Sciatic nerve (tissue), 2 donors: ENCODE measurements around the gene PTPRJ. TPM values are rescaled to one million over a fixed set of nuclear protein-coding genes. Genes with fewer than 3 reads are reported as not detected.
"Not testable (repeated sequence)": the region's sequence is repeated elsewhere in the genome, so short reads cannot be mapped to it uniquely, and the experiment has no call there.

Source experiments
- ATAC-seq: fragments of 200-7000 bp; cut with Tn5 transposase; one replicate; pipeline ENCODE4 v1.9.1; 2020; ENCODE audit warnings: mild to moderate bottlenecking, moderate library complexity
- DNase-seq: peaks from one replicate; pipeline ENCODE4 v3.0.0-alpha.2; 2020; ENCODE audit warnings: low spot score
- intact Hi-C: fragments of 100-400 bp; cut with DNase I; formaldehyde crosslinking; loops from one replicate; pipeline ENCODE4 v1.14.2; 2022
- total RNA-seq: library from RNA; stranded (reverse); fragmentation: NEBNext Ultra II Directional; extraction: Animal tissue kit (Norgen Biotek cat#: 25700); gene quantifications from one replicate; pipeline ENCODE4 v1.2.1, GENCODE V29; 2021
- donor health status: DM: no; HTN: no; CAD: no.
- donor health status: DM: no; HTN: no; CAD: no.

PTPRJ gene
- total RNA-seq, 1 donor from 2014 or later: 35.1 TPM

DNA sequence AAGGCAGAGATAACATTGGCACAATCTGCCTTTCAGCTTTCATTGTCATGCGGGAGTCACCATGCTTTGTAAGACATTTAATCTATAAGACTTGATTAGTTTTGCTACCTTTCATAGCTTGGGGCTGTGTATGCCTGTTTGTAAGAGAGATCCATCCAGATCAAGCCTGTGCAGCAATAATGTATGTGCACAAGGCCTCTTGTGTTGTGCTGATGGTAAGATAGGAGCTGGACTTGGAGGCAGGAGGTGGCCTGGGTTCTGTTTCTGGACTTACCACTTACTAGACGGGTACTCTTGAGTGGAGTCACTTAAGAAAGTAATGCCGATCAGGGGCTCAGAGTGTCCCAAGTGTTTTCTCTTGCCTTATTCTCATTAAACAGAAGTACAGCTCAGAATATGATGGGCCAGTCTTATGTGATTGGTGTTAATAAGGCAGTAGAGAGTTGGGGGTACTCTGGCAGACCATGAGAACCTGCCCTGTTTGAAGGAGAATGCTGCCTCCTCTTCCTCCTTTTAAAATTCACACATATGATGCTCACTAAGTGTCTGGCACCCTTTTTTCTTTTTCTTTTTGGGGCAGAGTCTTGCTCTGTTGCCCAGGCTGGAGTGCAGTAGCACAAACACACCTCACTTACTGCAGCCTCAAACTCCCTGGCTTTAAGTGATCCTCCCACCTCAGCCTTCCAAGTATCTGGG lies 30.9 kb downstream of the PTPRJ start:
- no peak for ATAC-seq
- intact Hi-C loops: no loop called here
- DNase-seq: no peak

DNA sequence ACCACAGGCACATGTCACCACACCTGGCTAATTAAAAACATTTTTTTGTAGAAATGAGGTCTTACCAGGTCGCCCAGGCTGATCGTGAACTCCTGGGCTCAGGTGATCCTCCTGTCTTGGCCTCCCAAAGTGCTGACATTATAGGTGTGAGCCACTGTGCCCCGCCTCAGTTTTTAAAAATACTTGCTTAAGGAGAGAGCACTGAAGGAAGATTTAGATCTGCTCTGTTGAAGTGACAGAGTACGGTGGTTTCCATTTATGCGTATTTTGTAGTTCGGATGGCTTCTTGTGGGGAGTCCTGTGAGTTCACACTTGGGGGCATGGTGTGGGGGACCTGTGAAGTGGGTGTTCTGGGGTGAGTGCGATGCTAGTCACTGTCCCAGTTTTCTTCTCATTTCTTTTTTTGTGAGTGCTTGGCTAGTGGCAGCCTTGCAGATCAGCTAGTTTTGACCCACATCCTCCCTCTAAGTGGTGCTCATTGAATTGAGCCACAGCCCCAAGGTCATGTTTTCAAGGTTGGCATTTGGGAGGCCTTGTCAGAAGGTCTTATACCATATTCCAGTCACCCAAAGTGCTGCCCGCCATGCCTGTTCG lies 31.5 kb downstream of the PTPRJ start:
- intact Hi-C loops: no loop called here
- DNase-seq: no peak
- no peak for ATAC-seq

DNA sequence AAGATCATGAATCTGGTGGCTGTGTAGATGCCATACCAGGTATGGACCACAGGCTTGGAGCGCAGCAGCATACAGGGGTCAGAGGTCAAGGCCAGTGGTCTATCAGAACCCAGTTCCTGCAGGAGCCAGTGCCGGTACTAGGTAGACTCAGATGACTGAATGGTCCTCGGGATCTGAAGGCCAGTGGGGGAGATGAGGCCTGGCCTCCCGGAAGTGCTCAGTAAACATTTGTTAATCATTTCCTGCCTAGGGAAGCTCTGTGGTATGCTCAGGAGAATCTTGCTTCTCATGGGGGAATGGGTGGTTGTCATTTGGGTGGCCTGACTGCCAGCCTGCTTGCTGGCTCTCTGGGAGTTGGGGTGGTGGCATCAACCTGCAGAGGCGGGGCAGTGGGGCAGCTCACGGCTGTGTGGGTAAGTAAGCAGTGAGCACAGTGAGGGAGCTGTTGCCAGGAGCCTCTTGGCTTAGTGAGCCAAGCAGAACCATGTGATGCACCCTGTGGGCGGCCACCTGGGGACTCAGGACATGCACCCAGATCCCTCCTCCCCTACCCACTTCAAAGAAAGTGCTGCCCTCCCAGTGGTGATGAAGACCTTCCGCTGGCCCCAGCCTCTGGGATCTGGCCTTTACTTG lies 33.0 kb downstream of the PTPRJ start:
- ATAC-seq (peak; percentile 28), DNase-seq (no peak)
- intact Hi-C loops: no loop called here

DNA sequence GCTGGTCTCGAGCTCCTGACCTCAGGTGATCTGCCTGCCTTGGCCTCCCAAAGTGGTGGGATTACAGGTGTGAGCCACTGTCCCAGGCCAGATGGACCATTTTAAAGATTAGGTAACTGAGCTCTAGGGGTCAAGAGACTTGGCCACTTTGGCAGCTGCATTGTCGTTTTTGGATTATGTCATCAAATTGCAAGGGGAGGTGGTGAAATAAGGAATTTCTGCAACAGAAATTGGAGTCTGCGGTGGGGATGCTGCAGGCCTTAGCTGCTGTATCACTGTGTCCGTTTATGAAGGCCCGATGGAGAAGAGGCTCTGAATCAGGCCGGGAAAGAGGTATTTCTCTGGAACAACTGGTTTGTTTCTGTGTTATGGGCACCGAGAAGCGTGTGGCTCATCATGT lies 34.6 kb downstream of the PTPRJ start:
- no peak for DNase-seq
- intact Hi-C loops: no loop called here
- no peak for ATAC-seq

DNA sequence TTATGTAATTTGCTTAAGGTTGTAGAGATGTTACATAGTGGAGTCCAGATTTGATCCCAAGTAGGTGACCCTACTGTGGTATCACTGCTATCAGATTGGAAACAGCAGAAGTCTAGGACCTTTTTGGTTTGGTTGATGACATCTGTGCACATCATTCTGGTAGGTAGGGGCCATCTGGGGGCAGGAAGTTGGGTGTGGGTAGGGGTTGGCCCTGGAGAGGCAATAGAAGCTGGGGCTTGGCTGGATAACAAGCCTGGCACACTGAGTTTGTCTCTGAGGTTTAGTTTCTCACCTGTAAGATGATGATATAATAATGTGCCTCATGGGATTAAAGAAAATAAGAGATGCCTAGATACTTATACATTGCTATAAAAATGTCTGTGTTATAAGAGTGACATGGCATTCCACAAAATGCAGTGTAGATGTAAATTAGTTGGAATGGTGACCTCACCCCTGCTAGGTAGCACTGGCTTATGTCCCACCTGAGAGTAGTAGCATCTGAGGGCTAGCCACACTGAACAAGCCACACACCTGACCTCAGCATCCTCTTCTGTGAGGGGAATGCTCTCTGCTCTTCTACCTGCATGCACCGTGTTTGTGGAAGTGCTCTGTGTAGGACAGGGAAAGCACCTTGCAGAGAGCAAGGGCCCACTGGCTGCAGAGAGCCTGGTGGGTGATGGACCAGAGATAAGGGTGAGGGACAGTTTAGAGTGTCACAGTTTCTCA lies 36.9 kb downstream of the PTPRJ start:
- intact Hi-C loops: no loop called here
- ATAC-seq (no peak), DNase-seq (no peak)

DNA sequence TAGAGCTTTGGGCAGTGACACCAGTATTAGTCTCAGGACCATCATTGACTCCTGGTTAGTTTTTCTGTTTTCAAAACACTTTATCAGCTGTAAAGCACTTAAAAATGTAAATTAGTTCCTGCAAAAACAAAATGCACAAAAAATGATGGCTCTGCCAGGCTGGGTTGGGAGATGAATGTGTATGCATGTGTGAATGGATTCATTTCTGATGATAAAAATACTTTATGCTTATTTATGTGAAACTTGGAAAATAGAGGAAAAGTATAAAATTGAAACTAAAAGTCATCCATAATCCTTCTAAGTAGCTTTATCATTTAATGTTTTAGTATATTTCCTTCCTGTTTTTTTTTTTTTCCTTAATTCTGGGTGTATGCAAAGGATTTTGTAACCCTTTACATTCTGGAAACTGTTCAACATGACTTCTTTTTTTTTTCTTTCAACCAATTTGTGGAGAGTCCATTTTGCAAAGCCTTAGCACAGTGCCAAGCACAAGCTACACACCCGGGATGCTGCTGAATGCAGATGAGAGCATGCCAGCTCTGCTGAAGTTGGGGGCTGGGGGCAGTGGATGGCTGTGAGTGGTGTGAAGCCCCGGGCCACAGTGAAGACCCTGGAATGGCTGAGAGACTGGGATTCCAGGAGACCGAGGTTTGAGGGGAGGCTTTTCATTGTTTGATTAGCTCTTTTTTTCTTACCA lies 37.6 kb downstream of the PTPRJ start:
- DNase-seq (no peak), ATAC-seq (no peak)
- intact Hi-C loops: no loop called here

DNA sequence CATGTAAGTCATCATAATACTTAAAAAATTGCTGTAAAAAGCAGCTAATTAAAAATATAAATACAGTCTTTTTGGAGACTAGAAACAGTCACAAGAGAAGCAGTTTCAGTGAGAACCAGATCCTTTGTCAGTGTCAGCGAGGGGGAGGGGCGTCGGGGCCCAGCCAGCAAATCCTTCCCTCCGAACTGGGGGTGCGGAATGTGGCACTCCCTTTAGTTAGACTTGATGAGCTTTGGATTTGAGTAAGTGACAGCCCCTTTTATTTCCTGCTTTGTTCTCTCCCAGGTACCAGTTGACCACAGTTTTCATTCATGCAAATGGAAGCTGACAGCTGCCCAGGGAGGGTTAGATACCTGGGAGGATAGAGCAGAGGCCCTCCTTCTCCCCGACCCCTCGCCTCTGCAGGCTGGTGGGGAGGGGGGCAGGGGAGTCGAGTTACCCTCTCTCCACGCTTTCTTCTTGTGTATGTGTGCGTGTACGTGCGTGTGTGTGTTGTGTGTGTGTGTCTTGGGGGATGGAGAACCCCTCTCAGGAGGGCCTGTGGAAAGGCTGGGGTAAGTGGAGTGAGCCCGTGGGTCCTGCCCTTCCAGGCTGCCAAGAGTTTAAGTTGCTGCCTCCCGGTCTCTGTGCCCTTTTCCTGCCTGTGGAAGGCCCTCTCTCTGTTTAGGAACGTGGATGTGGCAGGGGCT lies 38.3 kb downstream of the PTPRJ start:
- DNase-seq (no peak), ATAC-seq (peak; percentile 21)
- intact Hi-C loops: no loop called here

DNA sequence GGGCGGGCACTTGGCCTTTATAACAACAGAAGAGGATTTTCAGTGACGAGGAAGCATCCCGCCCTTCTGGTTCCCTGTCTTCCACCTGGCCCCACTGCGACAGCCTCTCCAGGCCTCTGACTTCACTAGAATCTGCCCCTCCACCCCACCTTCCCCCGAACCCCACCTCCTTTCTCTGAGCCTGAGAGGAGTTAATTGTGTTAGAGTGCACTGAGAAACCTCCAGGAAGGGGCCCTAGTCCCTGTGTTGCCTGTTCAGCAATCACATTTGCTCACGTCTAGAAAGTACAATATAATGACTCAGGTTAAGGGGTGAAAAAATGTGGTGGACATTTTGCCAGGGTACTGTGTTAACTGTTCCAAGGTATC lies 38.8 kb downstream of the PTPRJ start:
- ATAC-seq (no peak), DNase-seq (no peak)
- intact Hi-C loops: no loop called here

DNA sequence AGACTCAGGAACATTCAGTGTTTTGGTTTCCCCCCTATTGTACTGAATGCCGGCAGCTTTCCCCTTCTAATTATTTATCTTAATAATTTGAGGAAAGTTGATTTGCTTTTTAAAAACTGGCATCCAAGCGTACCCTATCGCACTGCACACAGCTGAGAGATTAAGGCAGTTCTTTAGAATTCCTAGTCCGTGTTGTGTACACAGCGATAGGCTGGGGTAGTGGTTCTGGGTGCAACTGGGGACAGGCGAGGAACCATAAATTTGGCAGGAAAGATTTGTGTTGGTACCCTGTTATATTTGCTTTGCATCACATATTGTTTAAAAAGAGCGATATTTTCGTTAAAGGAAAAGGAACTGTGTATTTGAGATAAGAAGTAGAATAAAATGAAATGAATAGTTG lies 39.2 kb downstream of the PTPRJ start:
- DNase-seq: no peak
- no peak for ATAC-seq
- intact Hi-C loops: no loop called here

DNA sequence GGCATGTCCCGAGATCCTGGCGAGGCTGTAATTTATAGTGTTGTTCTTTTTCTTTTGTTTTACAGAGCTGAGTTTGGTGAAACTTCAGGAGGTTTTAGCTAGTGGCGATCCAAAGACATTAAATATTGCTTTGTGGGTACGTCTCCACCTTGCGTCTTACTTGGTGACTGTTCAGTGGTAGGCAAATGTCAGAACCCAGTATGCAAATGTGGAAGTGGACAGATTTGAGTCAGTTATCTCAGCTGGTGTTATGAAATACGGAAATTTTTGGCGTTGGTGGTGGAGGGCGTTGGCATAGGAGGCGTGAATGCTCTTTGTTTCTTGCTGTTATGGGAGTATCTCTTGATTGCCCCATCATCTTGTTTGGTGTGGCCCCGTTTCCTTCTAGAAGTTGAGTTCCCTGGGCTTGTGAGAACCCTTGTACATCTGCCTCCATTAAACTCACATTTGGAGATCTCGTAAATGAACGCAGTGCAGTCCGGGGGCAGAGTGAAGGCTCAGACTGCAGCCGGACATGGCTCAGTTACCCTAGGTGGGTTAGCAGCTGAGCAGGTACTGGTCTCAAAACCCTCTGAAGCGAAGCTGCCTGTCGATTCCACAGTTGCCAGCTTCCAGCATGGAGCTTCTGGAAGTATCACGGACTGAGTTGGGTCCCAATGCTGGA lies 39.9 kb downstream of the PTPRJ start:
- DNase-seq (no peak), ATAC-seq (peak; percentile 46)
- intact Hi-C loops: no loop called here

DNA sequence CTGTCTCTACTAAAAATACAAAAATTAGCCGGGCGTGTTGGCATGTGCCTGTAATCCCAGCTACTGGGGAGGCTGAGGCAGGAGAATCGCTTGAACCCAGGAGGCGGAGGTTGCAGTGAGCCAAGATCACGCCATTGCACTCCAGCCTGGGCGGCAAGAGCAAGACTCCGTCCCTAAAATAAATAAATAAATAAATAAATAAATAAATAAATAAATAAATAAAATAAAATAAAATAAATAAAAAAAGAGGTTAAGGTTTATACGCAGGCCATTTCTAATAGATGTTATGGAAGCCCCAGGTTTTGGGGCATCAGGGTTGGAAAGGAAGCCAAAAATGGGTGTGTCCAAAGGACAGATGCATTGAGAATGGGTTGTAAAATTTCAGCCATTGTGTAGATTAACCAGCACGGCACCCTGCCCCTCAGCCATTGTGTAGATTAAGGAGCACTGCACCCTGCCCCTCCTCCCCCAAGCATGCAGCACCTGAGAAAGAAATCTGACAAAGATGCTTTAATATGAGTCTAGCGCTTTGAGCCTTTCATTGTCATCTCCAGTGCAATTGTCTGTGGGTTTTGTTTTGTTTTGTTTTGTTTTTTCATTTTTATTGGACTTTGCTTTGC lies 41.0 kb downstream of the PTPRJ start:
- intact Hi-C loops, ATAC-seq, DNase-seq: not testable (repeated sequence)

DNA sequence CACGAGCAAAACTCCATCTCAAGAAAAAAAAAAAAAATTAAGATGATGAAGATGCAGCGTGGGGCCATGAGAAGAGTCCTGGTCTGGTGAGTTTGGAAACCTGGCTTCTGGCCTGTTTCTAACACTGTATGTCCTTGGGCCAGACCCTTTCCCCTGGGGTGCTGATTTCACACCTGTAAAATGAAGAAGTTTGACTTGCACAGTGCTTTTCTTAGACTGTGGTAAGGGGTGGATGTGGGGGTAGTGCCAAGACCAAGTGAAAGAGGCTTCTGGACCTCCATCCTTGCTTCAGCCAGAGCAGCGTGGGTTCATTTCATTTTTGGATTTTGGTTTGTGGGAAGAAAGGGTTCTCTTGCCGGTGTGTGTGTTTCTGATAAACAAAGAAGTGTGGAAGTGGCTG lies 42.1 kb downstream of the PTPRJ start:
- ATAC-seq: no peak
- intact Hi-C loops: no loop called here
- no peak for DNase-seq

DNA sequence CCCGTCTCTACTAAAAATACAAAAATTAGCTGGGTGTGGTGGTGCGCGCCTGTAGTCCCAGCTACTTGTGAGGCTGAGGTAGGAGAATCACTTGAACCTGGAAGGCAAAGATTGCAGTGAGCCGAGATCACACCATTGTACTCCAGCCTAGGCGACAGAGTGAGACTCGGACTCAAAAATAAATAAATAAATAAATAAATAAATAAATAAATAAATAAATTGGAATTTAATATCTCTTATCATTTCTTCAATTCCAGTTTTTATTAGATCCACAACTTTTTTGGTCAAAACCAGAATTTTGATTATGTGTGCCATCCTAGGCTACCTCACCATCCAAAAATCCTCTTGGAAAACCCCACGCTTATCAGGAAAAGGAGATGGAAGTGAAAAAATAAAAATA lies 43.2 kb downstream of the PTPRJ start:
- intact Hi-C loops, DNase-seq, ATAC-seq: not testable (repeated sequence)

DNA sequence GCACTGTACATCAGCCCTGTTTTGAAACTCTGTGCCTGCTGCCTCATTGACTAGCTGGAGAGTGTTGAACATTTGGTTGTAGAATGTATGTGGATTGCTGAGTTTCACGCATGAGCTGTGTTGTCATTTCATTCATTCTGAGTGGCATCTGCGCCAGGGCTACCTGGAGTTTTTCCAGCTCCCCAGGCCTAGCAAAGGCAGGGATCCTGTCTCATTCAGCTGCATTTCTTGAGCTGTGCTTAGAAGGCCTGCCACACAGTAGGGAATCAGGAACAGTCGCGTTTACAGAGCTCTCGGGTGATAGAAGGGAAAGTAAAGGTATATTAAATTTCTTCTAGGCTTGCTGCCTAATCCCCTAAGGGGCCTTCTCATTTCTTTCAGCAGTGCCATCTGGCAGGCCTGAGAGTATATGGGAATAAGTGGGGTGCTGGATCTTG lies 44.3 kb downstream of the PTPRJ start:
- intact Hi-C loops: no loop called here
- DNase-seq: no peak
- no peak for ATAC-seq

DNA sequence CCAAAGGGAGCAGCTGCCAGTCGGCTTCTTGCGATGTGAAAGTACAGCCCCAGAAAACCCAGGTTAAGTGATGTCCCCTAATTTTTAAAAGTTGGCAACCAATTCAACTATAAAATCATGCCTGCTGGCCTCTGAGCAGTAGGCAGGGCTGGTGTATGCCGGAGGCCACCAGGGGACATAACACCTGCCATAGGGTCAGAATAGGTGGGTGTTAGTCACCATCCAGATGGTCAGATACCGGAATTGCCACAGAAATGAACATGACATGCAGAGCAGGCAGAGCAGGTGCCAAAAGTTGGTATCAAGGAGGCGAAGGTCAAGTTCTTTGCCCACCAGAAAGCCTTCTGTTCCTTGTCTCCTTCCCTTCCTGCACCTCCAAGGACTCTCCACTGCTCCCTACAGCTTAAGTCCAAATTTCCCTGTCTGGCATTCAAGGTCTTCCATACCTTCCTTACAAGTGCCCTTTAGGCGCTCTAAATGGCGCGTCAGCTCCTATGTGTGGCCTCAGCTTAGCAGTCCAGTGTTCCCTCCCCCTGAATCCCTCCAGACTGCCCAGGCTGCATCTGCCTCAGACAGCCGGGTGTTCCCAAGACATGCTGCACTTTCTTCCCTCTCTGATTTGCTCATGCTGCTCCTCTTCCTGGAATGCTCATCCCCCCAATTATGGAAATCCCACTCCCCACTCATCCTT lies 45.1 kb downstream of the PTPRJ start:
- DNase-seq: no peak
- ATAC-seq: no peak
- intact Hi-C loops: no loop called here

DNA sequence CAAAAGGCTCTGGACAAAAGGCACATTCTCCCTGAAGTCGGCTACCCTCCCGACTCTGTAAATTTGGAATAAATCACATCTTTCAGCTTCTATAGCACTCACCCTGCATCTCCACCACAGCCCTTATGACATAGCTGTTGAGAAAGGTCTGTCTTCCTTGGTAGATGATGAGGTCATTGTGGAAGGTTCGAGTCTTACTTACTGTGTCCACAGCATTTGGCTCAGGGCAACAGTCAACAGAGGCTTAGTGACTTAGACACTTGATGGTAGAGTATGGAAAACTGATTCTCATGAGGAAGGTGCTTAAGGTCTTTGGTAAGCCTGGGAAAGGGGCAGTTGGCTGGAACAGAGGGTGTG lies 45.6 kb downstream of the PTPRJ start:
- no peak for ATAC-seq
- no peak for DNase-seq
- intact Hi-C loops: no loop called here

DNA sequence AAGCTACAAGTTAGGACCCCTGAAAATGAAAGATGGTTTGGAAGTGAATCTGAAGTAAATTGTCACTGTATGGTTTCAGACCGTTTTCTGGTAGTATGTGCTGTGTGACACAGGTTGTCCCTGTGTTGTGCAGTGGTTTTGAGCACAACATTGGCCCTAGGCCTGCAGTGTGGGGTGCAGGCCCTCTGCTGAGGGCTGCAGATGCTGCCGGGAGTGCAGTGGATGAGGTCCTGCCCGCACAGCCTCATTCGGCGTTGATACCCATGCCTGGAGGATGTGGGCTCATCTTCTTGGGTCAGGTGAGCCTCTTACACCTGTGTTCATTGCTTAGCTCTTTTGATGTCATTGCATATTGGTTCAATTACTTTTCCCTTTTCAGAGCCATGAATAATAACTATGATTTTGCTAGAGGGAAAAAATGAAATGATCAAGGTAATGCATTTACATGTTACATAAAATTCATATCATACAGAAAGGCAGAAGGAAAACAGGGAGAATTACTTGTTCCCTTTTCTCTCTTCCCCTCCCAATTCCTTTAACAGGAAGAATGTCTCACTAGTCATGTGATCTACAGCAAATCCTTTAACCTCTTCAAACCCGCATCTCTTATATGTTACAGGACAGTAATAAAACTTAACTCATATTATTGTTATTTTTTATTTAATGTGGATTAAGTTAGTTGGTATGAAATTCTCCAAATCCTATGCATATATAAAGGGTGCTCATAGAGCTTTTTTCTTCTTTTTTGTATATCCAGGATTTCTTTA lies 48.7 kb downstream of the PTPRJ start:
- DNase-seq: no peak
- ATAC-seq: no peak
- intact Hi-C loops: loop anchor here (1.0 kb wide), 1 partner anchor 44 kb away; no protein-coding TSS in a partner anchor
